GM12891 (cell line): ENCODE results near the gene LONP2.
A peak's percentile ranks its signal among the peaks of the same experiment; 100 is the strongest.
"Not testable (repeated sequence)": the region's sequence is repeated elsewhere in the genome, so short reads cannot be mapped to it uniquely, and the experiment has no call there.

Experiments used
- DNase-seq: peaks from one replicate; pipeline ENCODE4 v3.0.0; 2011; ENCODE audit warnings: low spot score; ENCODE audit not compliant: insufficient read length
- FAIRE-seq: peaks from 2 replicates; lab custom pipeline; 2011; peaks lifted over from hg19 to GRCh38; lab: Jason Lieb, UNC
- PAX5 ChIP-seq: IDR thresholded peaks from 2 replicates; pipeline ENCODE4 v1.6.1; 2011; ENCODE audit warnings: low read length, moderate library complexity, mild to moderate bottlenecking; ENCODE audit not compliant: insufficient read depth, severe bottlenecking
- POLR2A ChIP-seq: IDR thresholded peaks from 2 replicates; pipeline ENCODE4 v1.6.1; 2011; ENCODE audit warnings: low read depth, low read length, control low read depth
- POLR2AphosphoS5 ChIP-seq: IDR thresholded peaks from 2 replicates; pipeline ENCODE4 v1.6.1; 2011; ENCODE audit warnings: low read depth, low read length, control low read depth
- POU2F2 ChIP-seq: IDR thresholded peaks from 2 replicates; pipeline ENCODE4 v1.6.1; 2011; ENCODE audit warnings: low read depth, mild to moderate bottlenecking, control low read depth, low read length, moderate library complexity
- SPI1 ChIP-seq: IDR thresholded peaks from 2 replicates; pipeline ENCODE4 v1.6.1; 2011; ENCODE audit warnings: low read depth, low read length, control low read depth
- TAF1 ChIP-seq: IDR thresholded peaks from 2 replicates; pipeline ENCODE4 v1.6.1; 2011; ENCODE audit warnings: low read depth, low read length, control low read depth

Gene LONP2

GRCh38 chr16:48367441-48368049 lies 123.4 kb downstream of the LONP2 start:
- peak; percentile 43 for FAIRE-seq
- no peak for DNase-seq
- TF ChIP-seq PAX5 (no peak), TAF1 (no peak), SPI1 (no peak), POLR2AphosphoS5 (no peak), POLR2A (no peak), POU2F2 (no peak)

DNA sequence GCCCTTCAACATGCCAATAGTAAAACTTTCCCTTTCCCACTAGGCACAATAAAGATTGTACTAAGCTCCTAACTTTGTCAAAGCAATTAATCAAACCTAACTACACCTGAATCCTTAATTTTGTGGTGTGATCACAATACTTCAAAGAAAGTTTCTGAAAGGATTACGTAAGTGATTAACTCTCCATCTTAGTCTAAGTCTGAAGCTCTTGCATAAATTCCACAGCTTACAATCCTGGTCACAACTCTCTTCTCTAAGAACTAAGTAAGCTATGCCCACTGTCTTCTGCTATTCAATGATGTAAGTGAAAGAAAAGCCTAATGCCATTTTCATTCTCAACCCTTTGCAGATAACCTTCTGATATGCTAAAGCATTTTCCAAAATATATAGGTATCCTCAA lies 125.7 kb downstream of the LONP2 start:
- DNase-seq: no peak
- FAIRE-seq: no peak
- TF ChIP-seq POLR2AphosphoS5 (no peak), POLR2A (no peak), POU2F2 (no peak), PAX5 (no peak), SPI1 (no peak), TAF1 (no peak)

GRCh38 chr16:48370229-48370628 lies 126.1 kb downstream of the LONP2 start:
- FAIRE-seq: no peak
- no peak for DNase-seq
- TF ChIP-seq POLR2AphosphoS5: no peak
- no peak for TF ChIP-seq POU2F2
- TF ChIP-seq SPI1: no peak
- no peak for TF ChIP-seq TAF1
- TF ChIP-seq PAX5: no peak
- TF ChIP-seq POLR2A: no peak

DNA sequence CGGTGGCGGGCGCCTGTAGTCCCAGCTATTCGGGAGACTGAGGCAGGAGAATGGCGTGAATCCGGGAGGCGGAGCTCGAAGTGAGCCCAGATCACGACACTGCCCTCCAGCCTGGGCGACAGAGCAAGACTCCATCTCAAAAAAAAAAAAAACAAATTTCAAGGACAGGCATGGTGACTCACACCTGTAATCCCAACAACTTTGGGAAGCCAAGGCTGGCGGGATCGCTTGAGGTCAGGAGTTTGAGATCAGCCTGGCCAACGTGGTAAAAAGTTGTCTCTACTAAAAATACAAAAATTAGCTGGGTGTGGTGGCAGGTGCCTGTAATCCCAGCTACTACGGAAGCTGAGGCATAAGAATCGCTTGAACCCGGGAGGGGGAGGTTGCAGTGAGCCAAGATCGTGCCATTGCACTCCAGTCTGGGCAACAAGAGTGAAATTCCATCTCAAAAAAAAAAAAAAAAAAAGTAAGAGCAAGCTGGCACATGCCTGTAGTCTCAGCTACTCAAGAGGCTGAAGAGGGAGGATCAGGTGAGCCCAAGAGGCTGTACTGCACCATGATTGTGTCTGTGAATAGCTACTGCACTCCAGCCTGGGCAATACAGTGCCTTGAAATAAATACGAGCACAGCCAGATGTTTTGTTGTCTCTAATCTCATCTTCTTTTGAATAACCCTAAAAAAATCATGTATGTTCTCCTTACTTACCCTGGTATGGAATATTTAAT lies 126.7 kb downstream of the LONP2 start:
- not testable (repeated sequence) for DNase-seq, FAIRE-seq

DNA sequence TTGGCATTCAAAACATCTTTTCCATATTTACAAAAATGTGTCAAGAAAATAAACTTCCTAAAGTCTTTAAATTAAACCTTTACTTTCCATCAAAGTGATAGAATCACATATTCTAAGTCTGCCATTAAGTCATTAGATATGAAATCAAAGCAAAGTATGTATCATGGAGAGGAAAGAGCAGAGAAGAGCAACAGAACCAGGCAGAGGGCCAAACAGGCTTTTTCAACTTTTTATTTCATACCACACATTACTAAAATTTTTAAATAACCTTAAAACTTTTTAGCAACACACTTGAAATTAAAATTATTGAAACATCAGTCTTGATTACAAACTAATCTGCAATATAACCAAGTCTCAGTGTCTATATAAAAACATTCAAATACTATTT lies 127.3 kb downstream of the LONP2 start:
- no peak for TF ChIP-seq POLR2AphosphoS5
- TF ChIP-seq POLR2A: no peak
- TF ChIP-seq POU2F2: no peak
- no peak for TF ChIP-seq TAF1
- TF ChIP-seq SPI1: no peak
- no peak for DNase-seq
- FAIRE-seq: no peak

DNA sequence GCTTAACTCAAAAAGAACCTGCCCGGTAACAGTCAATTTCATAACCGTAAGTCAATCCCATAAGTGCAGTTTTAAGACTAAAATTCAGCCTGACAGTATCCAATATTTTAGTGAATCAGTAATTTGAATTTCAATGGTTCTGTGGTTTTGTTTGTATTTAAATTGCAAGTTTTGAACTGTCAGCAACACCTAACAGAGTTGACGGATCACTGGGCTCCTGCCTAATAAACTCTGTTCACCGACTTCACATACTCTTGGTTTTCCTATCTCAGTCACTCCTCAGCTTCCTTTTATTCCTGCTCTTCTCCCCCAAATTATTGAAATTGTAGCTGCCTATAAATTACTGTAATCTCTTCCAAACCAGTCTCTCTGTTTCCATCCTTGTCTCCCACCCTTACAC lies 128.6 kb downstream of the LONP2 start:
- no peak for FAIRE-seq
- DNase-seq: no peak
- TF ChIP-seq POLR2A (no peak), POLR2AphosphoS5 (no peak), POU2F2 (no peak), TAF1 (no peak), PAX5 (no peak), SPI1 (no peak)

GRCh38 chr16:48373258-48374029 lies 129.3 kb downstream of the LONP2 start:
- TF ChIP-seq POLR2AphosphoS5: no peak
- TF ChIP-seq POLR2A: no peak
- TF ChIP-seq PAX5: no peak
- TF ChIP-seq SPI1: no peak
- no peak for TF ChIP-seq POU2F2
- no peak for TF ChIP-seq TAF1
- DNase-seq: no peak
- peak; percentile 48 for FAIRE-seq

GRCh38 chr16:48374255-48374654 lies 130.2 kb downstream of the LONP2 start:
- DNase-seq: no peak
- no peak for TF ChIP-seq POU2F2
- no peak for TF ChIP-seq POLR2A
- no peak for TF ChIP-seq SPI1
- TF ChIP-seq TAF1: no peak
- TF ChIP-seq POLR2AphosphoS5: no peak
- no peak for TF ChIP-seq PAX5
- peak; percentile 59 for FAIRE-seq

GRCh38 chr16:48377301-48377700 lies 133.2 kb downstream of the LONP2 start:
- FAIRE-seq, DNase-seq: not testable (repeated sequence)

GRCh38 chr16:48378276-48378675 lies 134.2 kb downstream of the LONP2 start:
- TF ChIP-seq POLR2AphosphoS5 (no peak), POU2F2 (no peak), TAF1 (no peak), SPI1 (no peak), POLR2A (no peak), PAX5 (no peak)
- no peak for DNase-seq
- no peak for FAIRE-seq
